RPMI7951 (cell line): ENCODE results near the gene SCGB2A2. TPM values are rescaled to one million over a fixed set of nuclear protein-coding genes. Genes with fewer than 3 reads are reported as not detected.
A peak's percentile ranks its signal among the peaks of the same experiment; 100 is the strongest.

Experiments used
- DNase-seq: peaks from one replicate; pipeline ENCODE4 v3.0.0-alpha.2; 2012; ENCODE audit warnings: low read depth
- total RNA-seq: library from RNA; depleted of rRNA; stranded (reverse); fragments of >200 nt; shearing (Covaris generic); gene quantifications from 2 replicates; pipeline ENCODE4 v1.2.3, GENCODE V29; 2014; rRNA removed

Gene SCGB2A2
- total RNA-seq: not detected in 2 replicates

- no peak for DNase-seq
Observed at GRCh38 chr11:62269654-62270278, at the start of gene SCGB2A2. Gene SCGB2A2, plus strand, starts transcription at chr11:62270158. Its CDS starts 59 bp downstream, at chr11:62270217.

- DNase-seq: no peak
Observed at GRCh38 chr11:62221498-62221897, 48.5 kb upstream of the SCGB2A2 start.

GRCh38 chr11:62223095-62223494 lies 46.9 kb upstream of the SCGB2A2 start:
- no peak for DNase-seq

GRCh38 chr11:62233730-62234129 lies 36.2 kb upstream of the SCGB2A2 start:
- DNase-seq: no peak

GRCh38 chr11:62236187-62236586 lies 33.8 kb upstream of the SCGB2A2 start:
- no peak for DNase-seq

GRCh38 chr11:62237499-62237898 lies 32.5 kb upstream of the SCGB2A2 start:
- DNase-seq: no peak

- DNase-seq: no peak
Observed at GRCh38 chr11:62238151-62238550, 31.8 kb upstream of the SCGB2A2 start.

GRCh38 chr11:62241095-62241494 lies 28.9 kb upstream of the SCGB2A2 start:
- DNase-seq: no peak

- DNase-seq: peak; percentile 24
Observed at GRCh38 chr11:62242021-62242420, 27.9 kb upstream of the SCGB2A2 start, which contains the start of gene SCGB1D2. Gene SCGB1D2, plus strand, starts transcription at chr11:62242239. Its CDS starts 69 bp downstream, at chr11:62242308.

- peak; percentile 42 for DNase-seq
Observed at GRCh38 chr11:62245271-62245753, 24.6 kb upstream of the SCGB2A2 start.

- no peak for DNase-seq
Observed at GRCh38 chr11:62251698-62252097, 18.3 kb upstream of the SCGB2A2 start.

- no peak for DNase-seq
Observed at GRCh38 chr11:62253999-62254542, 15.9 kb upstream of the SCGB2A2 start.

- no peak for DNase-seq
Observed at GRCh38 chr11:62256281-62256680, 13.7 kb upstream of the SCGB2A2 start.

GRCh38 chr11:62260261-62260953 lies 9.6 kb upstream of the SCGB2A2 start:
- no peak for DNase-seq

GRCh38 chr11:62264004-62264403 lies 6.0 kb upstream of the SCGB2A2 start:
- DNase-seq: no peak

GRCh38 chr11:62266558-62266957 lies 3.4 kb upstream of the SCGB2A2 start:
- DNase-seq: peak; percentile 49

GRCh38 chr11:62267050-62267449 lies 2.9 kb upstream of the SCGB2A2 start:
- no peak for DNase-seq

GRCh38 chr11:62267576-62267975 lies 2.4 kb upstream of the SCGB2A2 start:
- DNase-seq: peak; percentile 44

- DNase-seq: no peak
Observed at GRCh38 chr11:62273284-62273683, 3.3 kb downstream of the SCGB2A2 start.

GRCh38 chr11:62273789-62274275 lies 3.9 kb downstream of the SCGB2A2 start:
- no peak for DNase-seq

GRCh38 chr11:62280452-62280851 lies 10.5 kb downstream of the SCGB2A2 start:
- DNase-seq: no peak

GRCh38 chr11:62295504-62295903 lies 25.5 kb downstream of the SCGB2A2 start:
- peak; percentile 33 for DNase-seq

GRCh38 chr11:62298975-62299374 lies 29.0 kb downstream of the SCGB2A2 start, which contains the start of gene SCGB1D4:
Gene SCGB1D4, minus strand, starts transcription at chr11:62299075. Its CDS starts 65 bp downstream, at chr11:62299010.
- DNase-seq: no peak
